A673 (cell line): ENCODE measurements around the gene CFAP206.

Source experiments
- CTCF ChIP-seq: fragments of 300-800, 200-600 bp; sonication (generic); conservative IDR thresholded peaks from 2 replicates; pipeline ENCODE4 v1.5.1; 2017; ENCODE audit warnings: low read depth, mild to moderate bottlenecking, antibody characterized with exemption, low read length, moderate library complexity, mixed read lengths
- EZH2 ChIP-seq: fragments of 200-600 bp; sonication (generic); IDR thresholded peaks from 2 replicates; pipeline ENCODE4 v1.6.1; 2017; ENCODE audit warnings: borderline replicate concordance, low read depth, mild to moderate bottlenecking, mixed read lengths, antibody characterized with exemption, low read length; ENCODE audit not compliant: poor library complexity, severe bottlenecking

DNA sequence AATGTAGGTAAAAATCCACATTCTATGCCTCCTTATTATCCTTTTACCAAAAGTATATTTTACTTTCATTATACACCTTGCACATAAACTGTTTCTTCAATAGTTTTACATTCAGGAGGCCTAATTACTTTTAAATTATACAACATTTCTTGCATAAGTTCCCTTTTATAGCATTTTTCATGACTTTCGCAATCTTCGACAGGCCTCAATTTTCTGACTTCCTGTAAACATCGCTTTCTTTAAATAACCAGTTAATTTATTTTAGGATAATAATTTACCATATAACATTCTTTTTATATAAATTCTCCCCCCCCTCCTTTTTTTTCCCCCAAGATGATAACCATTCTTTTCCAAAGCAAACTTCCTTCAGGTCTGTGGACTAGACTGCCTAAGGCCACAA lies 74.2 kb downstream of the CFAP206 start:
- TF ChIP-seq CTCF (no peak), EZH2 (no peak)
